ENCODE results near the gene LAMP1.
A peak's percentile ranks its signal among the peaks of the same experiment; 100 is the strongest.
"Not testable (repeated sequence)": the region's sequence is repeated elsewhere in the genome, so short reads cannot be mapped to it uniquely, and the experiment has no call there.

LAMP1 gene

DNA sequence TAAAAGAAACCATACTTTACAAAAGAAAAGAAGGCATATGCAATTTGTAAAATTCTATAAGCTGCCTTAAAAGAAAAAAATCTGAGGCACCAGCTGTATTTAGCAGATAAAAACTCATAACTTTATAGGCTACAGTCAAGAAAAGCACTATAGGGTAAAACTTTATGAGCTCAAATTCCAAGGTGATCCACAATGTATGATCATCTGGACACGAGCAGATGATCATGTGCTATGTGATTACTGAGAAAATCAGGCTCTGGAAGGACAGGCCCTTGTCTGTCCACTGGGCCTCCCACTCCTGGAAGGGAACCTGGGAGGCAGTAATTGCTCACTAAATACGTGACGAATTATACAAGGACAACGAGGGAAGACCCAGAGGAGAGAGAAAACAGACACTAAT is 59.6 kb downstream of the LAMP1 start:
- no peak for DNase-seq (ENCODE audit: low spot score)

DNA sequence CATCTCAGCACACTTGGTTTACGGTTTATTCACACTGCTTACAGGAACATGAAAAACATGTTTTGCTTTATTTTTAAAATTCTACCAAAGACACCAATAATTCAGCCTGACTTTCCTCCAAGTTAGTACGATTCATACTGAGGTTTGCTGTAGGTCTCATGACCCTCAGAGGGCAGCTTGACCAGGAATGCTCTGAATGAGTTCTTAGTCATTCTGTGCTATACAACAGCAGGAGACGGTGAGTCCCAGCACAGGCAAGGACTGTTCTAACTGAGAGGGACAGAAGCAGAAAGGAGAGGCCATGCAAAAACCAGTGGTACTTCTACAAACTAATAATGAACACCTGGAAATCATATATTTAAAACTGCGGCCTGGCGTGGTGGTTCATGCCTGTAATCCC is 60.5 kb downstream of the LAMP1 start:
- no peak for DNase-seq (ENCODE audit: low spot score)

DNA sequence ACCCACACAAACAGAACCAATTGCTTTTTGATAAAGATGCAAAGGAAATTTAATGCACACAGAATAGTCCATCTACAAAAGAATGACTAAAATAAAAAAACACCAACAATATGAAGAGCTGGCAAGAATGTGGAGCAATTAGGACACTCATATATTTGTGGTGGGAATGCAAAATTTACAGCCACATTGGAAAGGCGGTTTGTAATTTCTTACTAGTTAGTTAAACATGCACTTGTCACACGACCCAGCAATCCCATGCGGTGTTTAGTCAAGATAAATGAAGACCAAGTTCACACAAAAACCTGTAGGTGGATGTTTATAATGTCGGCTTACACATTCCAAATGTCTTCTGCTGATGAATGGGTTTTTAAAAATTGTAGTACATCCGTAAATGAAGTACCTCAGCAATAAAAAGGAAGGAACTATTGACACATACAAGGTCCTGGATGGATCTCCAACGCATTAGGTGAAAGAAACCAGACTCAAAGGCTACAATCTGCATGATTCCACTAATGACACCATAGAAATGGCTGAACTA is 61.7 kb downstream of the LAMP1 start:
- DNase-seq (ENCODE audit: low spot score), result no peak

DNA sequence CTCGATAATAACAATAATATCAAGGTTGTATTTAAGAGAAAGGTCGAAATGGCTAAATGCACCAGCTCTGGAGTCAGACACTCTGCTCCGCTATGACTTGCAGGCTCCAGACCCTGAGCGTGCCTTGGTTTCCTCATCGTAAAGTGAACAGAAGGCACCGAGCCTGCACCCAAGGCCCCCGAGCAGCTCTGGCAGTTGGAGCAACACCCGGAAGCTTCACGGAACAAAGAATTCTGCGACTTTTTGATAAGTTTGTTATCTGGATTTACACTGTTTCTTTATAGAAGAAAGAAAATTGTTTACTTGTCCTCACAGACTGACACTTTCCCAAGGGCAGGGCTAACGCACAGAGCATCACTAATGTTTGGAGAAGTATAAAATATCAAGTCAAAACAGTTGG is 62.5 kb downstream of the LAMP1 start:
- DNase-seq (ENCODE audit: low spot score), result no peak

DNA sequence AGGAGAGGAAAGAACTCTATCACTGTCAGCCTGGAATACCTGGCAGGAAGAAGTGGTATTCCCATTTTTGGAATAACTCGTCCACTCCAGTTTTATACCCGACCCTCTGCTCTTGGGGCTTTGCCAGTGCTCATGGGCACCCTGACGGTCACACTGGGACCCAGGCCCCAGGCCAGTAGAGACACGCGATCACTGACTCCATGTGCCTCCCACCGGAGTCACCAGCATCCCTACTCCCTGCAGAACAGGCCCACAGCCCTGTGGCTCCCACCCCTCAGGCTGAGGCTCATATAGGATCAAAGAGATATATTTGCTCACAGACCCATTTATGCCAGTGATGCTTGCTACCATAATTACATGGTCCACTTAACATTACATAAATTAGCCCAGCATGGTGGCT is 63.4 kb downstream of the LAMP1 start:
- no peak for DNase-seq (ENCODE audit: low spot score)

DNA sequence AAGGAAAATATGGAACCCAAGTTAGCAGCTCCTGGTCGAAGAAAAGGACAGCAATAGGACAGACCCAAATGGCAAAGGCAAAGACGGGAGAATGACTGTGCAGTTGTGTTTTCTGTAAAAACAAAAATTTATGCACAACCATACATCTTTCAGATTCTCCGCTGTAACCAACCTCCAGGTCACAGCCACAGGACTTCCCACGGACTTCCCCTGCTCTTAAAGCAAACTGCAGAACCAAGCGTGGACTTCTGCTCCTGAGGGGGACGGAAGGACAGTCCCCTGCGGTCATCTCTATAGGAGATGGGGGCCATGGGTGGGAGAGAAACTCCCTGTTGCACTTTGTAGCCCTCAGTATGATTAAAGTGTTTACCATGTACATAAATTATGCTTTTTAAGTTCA is 64.4 kb downstream of the LAMP1 start:
- DNase-seq (ENCODE audit: low spot score), result no peak

DNA sequence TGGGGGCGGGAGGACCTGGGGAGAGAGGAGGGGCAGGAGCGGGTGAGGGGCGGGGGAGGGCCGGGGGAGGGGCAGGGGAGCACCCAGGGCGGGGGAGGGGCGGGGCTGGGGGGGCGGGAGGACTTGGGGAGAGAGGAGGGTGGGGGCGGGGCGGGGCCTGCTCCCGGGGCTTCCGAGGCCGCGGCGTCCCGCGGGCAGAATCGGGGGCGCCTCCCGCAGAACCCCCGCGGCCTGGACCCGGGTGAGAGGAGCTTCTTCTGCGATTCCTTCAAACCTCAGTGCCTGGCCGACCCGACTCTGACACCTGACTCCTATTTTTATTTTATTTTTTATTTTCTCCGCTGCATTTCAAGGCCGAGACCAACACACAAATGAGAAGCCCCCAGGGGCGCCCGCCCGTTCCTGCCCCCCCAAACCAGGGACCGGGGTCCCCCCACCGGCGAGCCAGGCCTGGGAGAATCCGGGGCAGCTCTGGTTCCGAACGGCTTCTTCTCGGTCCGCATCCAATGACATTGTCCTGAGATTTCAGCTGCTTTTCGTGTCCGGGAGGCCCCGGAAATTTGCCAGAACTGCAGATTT is 67.4 kb downstream of the LAMP1 start:
- no peak for DNase-seq (ENCODE audit: low spot score)

DNA sequence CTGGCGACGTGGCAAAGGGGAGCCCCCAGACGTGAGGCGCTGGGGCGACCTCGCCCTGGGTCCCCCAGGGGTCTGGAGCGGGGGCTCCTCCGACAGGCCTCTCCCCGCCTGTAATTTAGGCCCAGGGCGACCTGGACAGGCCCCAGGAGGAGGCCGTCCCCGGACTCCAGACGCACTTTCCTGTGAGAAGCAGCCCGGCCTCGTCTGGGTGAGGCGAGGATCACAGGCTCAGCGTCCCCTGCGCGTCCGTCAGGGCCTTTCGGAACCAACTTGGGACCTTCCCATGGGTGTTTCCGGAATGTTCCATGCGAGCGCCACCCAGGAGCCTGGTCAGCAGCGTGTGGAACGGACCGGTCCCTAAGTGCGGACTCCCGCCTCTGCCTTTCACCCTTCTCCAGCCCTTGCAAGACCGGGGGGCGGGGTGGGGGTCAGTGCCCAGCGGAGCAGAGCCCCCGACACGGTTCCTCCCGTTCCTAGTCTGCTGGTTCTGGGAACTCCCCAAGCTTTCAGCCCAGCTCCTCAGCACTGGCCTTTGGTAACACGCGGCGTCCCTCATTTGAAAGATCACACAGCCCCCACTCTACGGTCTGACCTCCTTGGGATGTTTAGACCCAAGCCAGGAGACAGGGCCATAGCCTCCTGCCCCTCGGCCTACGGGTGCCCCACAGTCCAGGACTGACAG is 68.0 kb downstream of the LAMP1 start:
- DNase-seq (ENCODE audit: low spot score), result peak; percentile 45

DNA sequence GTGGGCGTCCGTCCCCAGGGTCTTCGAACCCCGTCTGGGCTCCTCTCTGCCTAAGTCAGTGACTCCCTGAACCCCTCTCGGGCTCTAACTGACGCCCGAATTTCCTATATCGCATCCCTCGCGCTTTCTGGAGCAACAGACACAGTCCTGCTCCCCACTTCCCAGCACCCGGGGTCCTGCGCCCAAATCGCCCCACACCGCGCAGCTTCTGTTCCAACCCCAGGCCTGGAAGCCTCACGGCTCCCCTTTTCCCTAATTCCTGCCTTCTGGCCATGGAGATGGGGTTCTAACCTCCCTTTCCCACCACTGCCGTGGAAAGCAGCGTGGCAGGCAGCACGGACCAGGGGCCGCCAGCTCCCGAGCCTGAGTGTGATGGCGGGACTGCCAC is 68.5 kb downstream of the LAMP1 start:
- no peak for DNase-seq (ENCODE audit: low spot score)

DNA sequence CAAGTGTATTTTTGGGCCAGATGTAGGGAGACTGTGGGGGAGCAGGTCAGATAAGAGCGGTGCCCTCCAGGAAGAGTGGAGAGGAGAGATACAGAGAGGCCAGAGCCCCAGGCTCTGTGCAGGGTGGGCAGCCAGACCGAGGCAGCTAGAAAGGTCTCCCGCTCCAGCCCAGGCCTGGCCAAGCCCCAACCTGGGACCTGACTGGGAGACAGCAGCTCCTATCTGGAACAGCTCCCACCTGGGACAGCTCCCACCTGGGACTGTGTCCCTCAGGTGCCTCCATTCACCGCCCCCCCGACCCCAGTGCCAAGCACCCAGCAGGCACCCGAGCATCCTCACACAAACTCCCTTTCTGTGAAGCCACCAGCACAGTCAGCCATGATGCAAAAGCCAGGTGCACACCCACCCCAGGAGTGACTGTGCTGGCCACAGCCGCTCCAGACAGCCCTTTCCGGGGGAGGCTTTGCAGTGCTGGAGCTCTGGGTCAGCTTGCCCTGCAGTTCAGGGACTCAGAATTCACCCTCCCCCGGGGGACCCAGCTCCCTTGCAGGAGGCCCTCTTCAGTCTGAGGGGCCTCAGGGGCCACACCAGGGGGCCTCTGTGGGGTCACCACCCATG is 69.0 kb downstream of the LAMP1 start:
- DNase-seq (ENCODE audit: low spot score), result no peak

DNA sequence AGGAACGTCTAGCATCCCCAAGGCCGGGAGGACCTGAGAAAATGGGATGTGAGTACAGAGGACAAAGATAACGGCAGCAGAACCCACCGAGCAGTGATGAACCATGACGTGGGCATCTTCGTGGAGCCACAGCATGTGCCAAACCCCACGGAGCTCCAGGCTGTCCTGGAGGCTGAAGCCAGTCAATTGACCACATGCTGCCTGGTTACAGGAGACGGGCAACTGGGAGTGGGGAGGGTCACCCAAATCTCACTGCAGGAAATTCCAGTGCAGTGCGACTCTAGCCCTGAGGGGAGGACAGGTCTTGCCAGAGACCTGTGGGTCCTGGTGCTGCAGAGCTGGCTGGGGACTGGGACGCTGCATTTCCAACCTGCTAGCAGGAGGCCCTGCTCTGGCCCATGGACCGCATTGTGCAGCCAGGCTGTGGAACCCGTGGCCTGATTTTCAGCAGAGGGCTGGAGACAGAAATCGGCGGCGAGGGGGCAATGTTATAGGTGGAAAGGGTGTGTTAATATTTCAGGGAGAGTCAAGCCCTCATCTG is 70.1 kb downstream of the LAMP1 start:
- DNase-seq (ENCODE audit: low spot score), result no peak

DNA sequence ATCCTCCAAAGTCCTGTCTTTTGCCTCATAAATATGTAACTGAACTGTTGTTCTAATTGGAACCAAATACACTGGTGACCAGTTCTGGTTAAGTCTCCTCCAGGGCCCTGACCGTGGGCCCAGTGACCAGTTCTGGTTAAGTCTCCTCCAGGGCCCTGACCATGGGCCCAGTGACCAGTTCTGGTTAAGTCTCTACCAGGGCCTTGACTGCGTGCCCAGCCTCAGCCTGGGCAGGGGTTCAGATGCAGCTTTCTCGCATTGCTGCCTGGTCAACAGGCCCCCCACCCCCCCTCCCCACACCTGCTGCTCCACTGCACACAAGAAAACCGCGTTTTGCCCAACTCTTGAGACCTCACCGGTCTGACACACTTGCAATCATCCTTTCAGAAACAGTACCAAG is 70.7 kb downstream of the LAMP1 start:
- DNase-seq (ENCODE audit: low spot score), result no peak

DNA sequence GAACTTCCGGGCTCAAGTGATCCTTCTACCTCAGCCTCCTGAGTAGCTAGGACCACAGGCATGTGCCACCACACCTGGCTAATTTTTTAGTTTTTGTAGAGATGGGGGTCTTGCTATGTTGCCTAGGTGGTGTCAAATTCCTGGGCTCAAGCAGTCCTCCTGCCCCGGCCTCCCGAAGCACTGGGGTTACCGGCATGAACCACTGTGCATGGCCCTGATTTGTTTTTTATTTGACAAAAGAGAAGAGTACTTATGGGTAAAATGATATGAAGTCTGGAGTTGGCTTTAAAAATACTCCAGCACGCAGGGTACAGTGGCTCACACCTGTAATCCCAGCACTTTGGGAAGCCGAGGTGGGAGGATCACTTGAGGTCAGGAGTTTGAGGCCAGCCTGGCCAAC is 71.3 kb downstream of the LAMP1 start:
- DNase-seq (ENCODE audit: low spot score), result not testable (repeated sequence)

DNA sequence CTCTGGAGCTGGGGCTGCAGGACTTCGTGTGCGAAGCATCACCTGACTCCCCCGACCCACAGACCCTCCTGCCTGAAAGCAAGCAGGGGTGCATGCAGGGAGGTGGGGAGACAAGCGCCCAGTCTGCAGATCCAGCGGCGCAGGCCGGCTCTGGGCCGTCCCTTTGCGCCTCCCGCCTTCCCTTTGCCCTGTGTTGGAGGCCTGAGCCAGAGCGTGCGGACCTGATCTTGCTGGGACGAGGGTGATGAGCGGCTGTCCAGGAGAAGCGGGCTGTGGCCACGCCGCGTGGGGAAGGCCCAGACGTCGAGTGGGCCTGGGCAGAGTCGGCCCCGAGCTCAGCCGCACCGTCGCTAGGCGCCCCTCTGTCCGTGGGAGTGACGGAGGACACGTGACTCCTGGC is 72.2 kb downstream of the LAMP1 start:
- DNase-seq (ENCODE audit: low spot score), result no peak

DNA sequence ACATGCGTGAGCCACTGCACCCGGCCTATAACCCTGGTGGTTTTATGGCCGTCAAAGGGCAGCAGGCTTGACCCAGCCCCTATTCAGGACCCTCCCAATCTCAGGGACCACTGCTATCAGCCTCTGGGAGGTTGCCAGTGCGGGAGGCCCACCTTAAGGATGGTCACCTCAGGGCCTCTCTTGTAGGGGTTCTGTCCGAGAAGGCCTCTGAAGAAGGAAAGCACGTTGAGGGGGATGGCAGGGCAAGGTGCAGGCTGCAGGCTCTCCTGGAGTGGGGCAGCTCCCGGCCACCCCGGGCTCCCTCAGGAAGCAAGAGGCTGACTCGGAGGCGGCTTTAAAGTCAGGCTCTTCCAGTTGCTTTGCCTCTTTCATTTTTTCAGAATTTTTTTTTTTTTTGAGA is 72.8 kb downstream of the LAMP1 start:
- DNase-seq (ENCODE audit: low spot score), result no peak

DNA sequence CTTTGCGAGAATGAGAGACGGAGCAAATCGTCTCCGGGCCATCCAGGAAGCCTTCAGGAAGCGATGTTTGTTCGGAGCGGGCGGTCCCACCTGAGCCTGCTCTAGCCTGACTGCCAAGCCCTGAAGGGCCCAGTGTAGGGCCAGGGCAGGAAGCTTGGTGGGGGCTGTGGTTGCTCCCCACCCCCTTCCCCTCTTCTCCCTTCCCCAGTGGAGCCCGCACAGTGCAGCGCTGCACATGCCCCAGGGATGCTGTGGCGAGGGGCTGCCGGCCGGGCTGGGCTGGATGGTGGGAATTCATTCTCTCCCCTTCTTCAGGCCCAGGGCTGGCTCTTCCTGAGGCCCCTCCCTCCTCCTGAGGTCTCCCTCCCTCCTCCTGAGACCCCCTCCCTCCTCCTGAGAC is 74.0 kb downstream of the LAMP1 start:
- no peak for DNase-seq (ENCODE audit: low spot score)

DNA sequence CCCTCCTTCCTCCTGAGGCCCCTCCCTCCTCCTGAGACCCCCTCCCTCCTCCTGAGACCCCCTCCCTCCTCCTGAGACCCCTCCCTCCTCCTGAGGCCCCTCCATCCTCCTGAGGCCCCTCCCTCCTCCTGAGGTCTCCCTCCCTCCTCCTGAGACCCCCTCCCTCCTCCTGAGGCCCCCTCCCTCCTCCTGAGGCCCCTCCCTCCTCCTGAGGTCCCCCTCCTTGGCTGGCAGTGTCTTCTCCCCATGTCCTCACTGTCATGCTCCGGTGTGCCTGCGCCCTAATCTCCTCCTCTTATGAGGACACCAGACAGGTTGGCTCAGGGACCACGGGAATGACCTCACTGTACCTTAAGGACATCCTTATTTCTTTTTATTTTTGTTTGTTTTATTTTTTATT is 74.7 kb downstream of the LAMP1 start:
- DNase-seq (ENCODE audit: low spot score), result not testable (repeated sequence)

All from iPS-NIHi11 (cell line).